Measurements from ENCODE around the gene BCAS1.

DNA sequence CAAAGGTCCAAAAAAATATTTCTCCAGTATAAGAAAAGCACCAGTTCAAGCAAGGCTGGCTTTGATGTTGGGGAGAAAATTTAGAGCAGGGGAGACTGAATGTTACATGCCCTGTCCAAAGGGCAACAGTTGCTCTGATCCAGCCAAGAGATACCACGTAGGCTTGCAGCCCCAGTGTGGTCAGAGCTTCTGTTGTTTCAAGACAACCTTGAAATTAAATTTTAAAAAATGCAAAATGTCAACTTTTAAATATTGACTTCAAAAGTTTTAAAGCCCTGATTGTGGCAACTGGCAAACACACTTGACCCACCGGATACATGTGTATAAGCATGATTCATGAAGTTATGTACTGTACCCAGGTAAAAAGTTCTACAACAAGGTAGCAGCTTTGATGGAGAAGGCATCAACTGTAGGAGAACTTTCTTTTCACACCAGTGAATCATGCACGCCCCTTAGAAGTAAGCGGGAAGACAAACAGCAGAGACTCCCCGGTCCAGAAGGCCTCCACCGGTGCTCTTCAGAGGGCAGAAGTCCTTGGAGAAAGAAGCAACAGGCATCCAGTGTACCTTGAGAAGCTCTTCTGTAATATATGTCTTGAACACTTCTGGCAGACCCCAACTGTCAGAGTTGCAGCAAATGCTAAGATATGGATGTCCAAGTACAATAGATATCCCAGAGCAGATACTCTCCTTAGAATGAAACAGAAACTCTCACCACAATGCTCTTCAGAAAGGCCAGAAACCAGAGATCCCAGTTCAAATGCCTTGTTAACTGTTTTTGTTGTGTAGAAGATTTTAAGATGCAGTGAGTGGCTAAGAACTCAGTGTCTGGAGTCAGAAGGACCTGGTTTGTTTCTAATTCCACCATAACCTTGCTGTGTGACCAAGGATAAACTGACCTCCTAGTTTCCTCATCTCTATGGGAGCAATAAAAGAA is 115.4 kb downstream of the BCAS1 start:
- TF ChIP-seq, protein P1, sequence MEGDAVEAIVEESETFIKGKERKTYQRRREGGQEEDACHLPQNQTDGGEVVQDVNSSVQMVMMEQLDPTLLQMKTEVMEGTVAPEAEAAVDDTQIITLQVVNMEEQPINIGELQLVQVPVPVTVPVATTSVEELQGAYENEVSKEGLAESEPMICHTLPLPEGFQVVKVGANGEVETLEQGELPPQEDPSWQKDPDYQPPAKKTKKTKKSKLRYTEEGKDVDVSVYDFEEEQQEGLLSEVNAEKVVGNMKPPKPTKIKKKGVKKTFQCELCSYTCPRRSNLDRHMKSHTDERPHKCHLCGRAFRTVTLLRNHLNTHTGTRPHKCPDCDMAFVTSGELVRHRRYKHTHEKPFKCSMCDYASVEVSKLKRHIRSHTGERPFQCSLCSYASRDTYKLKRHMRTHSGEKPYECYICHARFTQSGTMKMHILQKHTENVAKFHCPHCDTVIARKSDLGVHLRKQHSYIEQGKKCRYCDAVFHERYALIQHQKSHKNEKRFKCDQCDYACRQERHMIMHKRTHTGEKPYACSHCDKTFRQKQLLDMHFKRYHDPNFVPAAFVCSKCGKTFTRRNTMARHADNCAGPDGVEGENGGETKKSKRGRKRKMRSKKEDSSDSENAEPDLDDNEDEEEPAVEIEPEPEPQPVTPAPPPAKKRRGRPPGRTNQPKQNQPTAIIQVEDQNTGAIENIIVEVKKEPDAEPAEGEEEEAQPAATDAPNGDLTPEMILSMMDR (IDR thresholded peaks at IDR 0.05) = no peak
- no peak for TF ChIP-seq POLR2A (IDR thresholded peaks at IDR 0.05)

All from body of pancreas (tissue), 4 donors.